Esophagus (tissue), 2 donors: ENCODE measurements around the gene RAD51B. TPM values are rescaled to one million over a fixed set of nuclear protein-coding genes. Genes with fewer than 3 reads are reported as not detected.
"Not testable (repeated sequence)": the region's sequence is repeated elsewhere in the genome, so short reads cannot be mapped to it uniquely, and the experiment has no call there.

Experiments used
- H3K27ac ChIP-seq, 2 donors: one replicate each; pipeline ENCODE4 v1.5.1; 2013; ENCODE audit warnings: low read depth in 2 of 2, mild to moderate bottlenecking in 2 of 2, inconsistent platforms in 1 of 2, low read length in 1 of 2, moderate library complexity in 1 of 2
- H3K27me3 ChIP-seq, 2 donors: one replicate each; pipeline ENCODE4 v1.6.1; 2013; ENCODE audit warnings: low read length in 2 of 2, control low read depth in 1 of 2, mild to moderate bottlenecking in 1 of 2; ENCODE audit not compliant: insufficient read depth in 2 of 2, control insufficient read depth in 1 of 2
- H3K36me3 ChIP-seq, 2 donors: one replicate each; pipeline ENCODE4 v1.6.1; 2013; ENCODE audit warnings: low read length in 1 of 2; ENCODE audit not compliant: control insufficient read depth in 2 of 2, insufficient read depth in 2 of 2
- H3K4me1 ChIP-seq, 2 donors: one replicate each; pipeline ENCODE4 v1.6.1; 2013; ENCODE audit warnings: low read length in 1 of 2; ENCODE audit not compliant: control insufficient read depth in 2 of 2, insufficient read depth in 2 of 2
- H3K4me3 ChIP-seq, 2 donors: one replicate each; pipeline ENCODE4 v1.5.1; 2013; ENCODE audit warnings: low read length in 2 of 2, mild to moderate bottlenecking in 2 of 2, low read depth in 1 of 2, moderate library complexity in 1 of 2
- H3K9me3 ChIP-seq, 2 donors: one replicate each; pipeline ENCODE4 v1.6.1; 2013; ENCODE audit warnings: mild to moderate bottlenecking in 2 of 2, low read depth in 1 of 2, low read length in 1 of 2, moderate library complexity in 1 of 2; ENCODE audit not compliant: control insufficient read depth in 2 of 2, insufficient read depth in 1 of 2
- WGBS, 2 donors: extraction: QIAGEN DNeasy Blood & Tissue Kit; methylation state at CpG; one replicate each; pipeline ENCODE4 v1.1.7; 2013; 5-methylcytosine and 5-hydroxymethylcytosine counted together
- polyA plus RNA-seq, 2 donors: library from polyadenylated mRNA; stranded (reverse); fragments of 200-250 nt; gene quantifications; one replicate each; pipeline ENCODE4 v1.2.3, GENCODE V29; 2013
- donor health status: healthy with polysubstance abuse.
- donor health status: Bipolar disorder and iron deficiency.

Gene RAD51B
- polyA plus RNA-seq, 2 donors: 3.2 to 4.0 TPM

DNA sequence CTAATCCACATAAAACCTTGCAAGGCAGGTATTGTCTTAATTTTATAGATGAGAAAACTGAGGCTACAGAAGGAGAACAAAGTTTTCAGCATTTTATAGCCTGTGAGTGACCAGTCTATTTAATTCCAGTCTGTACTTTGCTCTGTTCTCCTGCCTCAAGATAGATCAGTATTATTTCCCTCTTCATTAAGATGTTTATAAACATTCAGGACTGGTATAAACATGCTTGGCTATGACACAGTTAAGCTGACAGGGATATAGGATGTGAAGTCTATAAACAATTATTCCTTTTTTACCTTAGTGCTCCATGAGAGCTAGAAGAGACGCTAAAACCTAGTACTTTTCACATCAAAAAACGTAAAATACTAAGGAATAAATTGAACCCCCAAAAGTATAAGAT, 287.3 kb downstream of the RAD51B start:
- 96 to 98% methylated on average over 2 of the region's 2 CpGs for WGBS, 2 donors
- H3K27ac ChIP-seq: no peak overlapping the region
- no peaks in the 10 kb centered on the region for H3K36me3 ChIP-seq
- H3K27me3 ChIP-seq: no peaks in the 10 kb centered on the region
- peaks cover 0 to 2% of the 10 kb centered on the region in 2 donors for H3K9me3 ChIP-seq
- no peak overlapping the region for H3K4me3 ChIP-seq
- H3K4me1 ChIP-seq: no peaks in the 10 kb centered on the region

DNA sequence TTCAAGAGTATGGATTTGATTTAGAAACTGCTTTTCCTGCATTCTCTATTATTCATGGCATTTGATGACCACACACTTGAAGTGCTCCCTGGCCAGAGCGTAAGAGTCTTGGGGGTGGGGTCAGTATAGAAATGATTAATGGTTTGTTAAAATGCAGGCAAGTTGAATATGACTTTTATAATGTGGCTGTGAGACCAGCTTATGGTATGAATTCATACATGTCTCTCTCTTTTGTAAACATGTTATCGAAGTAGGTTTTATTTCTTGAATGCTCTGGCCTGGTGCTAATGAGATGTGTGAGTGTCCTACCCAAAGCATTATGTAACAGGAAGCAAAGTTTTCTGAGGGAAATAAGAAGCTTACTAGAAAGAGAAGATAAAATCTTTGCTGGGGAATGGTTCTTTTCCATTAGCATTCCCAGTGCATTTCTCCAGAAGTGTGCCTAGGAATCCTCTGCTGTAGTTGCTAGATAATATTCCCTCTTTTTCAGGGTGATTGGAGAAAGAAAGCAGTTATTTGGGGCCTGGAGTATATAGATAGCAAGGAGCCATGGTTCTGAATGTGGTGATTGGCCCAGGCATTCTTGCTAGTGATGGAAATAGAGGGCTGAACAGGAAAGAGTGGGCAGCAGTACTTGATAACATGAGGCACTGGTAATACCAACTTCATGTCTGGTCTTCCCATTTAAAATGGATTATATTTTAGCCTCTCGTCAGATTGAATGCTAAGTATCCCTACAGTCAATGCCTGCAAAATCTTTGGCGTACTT, 289.7 kb downstream of the RAD51B start:
- H3K27me3 ChIP-seq: no peaks in the 10 kb centered on the region
- no peaks in the 10 kb centered on the region for H3K36me3 ChIP-seq
- no peaks in the 10 kb centered on the region for H3K4me1 ChIP-seq
- no peaks in the 10 kb centered on the region for H3K9me3 ChIP-seq
- 81 to 83% methylated on average over 4 of the region's 4 CpGs for WGBS, 2 donors
- H3K4me3 ChIP-seq: no peak overlapping the region
- no peak overlapping the region for H3K27ac ChIP-seq

DNA sequence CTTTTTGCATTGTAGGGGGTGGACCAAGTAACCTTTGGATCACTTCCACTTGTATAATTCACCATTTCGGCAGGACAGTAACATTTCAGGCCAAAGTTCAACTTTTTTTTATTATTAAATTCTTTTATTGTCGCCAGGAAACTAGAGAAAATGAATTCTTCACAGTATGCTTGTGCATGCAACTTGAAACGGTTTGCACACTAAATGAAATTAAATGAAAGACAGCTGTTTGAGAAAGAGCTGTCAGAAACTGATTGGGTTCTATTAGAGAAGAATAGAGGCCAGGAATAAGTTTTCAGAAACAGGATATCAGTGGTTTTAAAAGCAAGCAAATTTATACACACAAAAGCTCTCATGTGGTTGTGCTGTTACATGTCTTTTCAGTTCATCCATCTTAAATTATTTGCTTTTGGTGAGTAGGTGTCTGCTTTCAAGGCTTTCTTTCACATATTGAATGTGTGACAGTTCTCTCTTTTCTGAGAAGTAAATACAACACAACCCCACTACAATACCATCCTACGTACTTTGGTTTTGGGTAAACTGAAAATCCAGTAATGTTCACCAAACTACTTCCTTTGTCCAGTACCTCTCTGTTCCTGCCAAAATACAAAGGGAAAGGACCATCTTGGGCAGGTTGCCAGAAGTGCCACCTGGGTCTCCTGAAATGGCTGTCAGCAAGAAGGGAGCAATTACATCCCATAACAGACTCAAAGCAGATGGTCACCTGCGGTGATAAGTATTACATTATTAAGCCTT, 291.7 kb downstream of the RAD51B start:
- no peak overlapping the region for H3K27ac ChIP-seq
- H3K36me3 ChIP-seq: no peaks in the 10 kb centered on the region
- no peaks in the 10 kb centered on the region for H3K27me3 ChIP-seq
- H3K4me3 ChIP-seq: no peak overlapping the region
- no peaks in the 10 kb centered on the region for H3K4me1 ChIP-seq
- 54 to 55% methylated on average over 5 of the region's 5 CpGs for WGBS, 2 donors
- no peaks in the 10 kb centered on the region for H3K9me3 ChIP-seq

DNA sequence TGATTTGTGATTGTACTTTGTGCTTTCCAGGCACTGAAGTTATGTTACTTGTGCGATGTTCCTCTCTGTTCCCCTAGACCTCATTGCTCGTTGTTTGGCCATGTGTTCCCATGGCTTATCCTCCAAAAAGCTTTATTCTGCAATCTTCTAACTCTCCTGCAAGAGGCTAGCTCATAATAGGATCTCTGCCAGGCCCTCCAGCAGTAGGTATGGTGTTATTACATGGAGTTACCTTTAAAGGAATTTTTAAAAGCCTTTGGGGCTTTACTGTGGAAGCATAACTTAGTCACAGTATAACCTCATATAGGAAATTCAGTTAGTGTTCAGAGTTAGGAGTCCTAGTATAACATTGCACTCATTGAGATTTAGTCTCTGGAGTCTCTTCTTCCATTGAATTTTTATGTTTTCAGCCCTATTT, 292.3 kb downstream of the RAD51B start:
- Histone ChIP-seq H3K9me3 (no peaks in the 10 kb centered on the region), H3K4me3 (no peak overlapping the region), H3K27ac (no peak overlapping the region), H3K27me3 (no peaks in the 10 kb centered on the region), H3K4me1 (no peaks in the 10 kb centered on the region), H3K36me3 (no peaks in the 10 kb centered on the region)
- WGBS, 2 donors: 61 to 70% methylated on average over 2 of the region's 2 CpGs

DNA sequence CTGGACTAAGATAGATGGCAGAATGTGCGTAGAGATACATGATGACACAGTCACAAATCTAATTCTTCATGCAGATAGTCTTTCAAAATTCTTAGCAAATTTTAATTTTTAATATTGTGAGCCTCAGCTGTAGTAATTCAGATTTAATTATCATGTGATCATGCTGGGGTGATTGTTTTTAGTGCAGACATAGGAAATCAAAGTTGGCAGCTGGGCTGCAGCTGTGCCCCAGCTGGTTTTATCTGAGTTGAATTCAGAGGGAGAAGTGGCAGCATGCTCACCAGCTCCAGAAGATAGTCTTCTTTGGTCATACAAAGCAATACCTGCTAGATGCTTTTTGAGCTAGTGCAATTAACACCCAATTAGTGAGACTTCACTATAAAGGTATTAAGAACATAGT, 292.9 kb downstream of the RAD51B start:
- 95 to 100% methylated on average over 1 of the region's 1 CpG for WGBS, 2 donors
- Histone ChIP-seq H3K4me1 (no peaks in the 10 kb centered on the region), H3K4me3 (no peak overlapping the region), H3K27me3 (no peaks in the 10 kb centered on the region), H3K36me3 (no peaks in the 10 kb centered on the region), H3K9me3 (no peaks in the 10 kb centered on the region), H3K27ac (no peak overlapping the region)

DNA sequence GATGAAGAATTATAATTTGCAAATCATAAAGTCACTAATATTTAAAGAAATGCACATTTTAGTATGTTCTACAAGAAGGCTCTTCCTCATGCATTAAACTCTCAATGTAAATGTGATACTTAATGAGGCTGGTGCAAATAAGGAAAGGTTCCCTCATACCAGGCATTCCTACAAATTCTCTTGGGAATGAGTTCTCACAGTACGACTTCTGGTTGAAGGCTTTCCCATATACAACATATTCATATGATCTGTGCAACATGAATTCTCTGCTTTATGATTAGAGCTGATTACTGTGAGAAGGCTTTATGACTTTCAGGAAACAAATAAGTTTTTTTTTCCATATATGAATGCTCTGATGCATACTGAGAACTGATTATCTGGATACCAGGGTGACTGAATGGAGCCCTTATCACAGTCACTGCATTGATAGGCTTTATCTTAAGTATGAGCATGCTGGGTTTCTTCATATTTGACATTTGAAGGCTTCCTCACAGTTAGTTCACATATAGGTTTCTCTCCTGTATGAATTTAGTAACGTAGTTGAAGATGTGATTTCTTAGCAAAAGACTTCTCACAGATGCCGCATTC, 293.9 kb downstream of the RAD51B start:
- Histone ChIP-seq H3K27me3 (no peaks in the 10 kb centered on the region), H3K4me1 (no peaks in the 10 kb centered on the region), H3K27ac (no peak overlapping the region), H3K36me3 (no peaks in the 10 kb centered on the region), H3K4me3 (no peak overlapping the region), H3K9me3 (no peaks in the 10 kb centered on the region)
- WGBS, 2 donors: 88 to 89% methylated on average over 3 of the region's 3 CpGs

DNA sequence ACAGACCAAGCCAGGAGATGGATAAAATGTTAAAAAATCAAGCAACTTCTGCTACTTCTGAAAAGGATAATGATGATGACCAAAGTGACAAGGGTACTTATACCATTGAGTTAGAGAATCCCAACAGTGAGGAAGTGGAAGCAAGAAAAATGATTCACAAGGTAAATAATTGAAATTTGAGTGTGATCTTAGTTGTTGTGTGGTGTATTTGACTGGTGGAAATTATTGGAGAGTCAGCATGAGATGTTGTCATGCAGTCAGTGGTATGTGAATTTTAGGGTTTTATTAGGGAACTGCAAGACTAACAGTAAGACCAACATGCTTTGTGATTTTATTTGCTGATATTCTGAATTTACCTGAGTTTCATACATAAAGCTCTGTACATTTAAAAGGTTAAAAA, 296.4 kb downstream of the RAD51B start:
- not testable (repeated sequence) for H3K27ac ChIP-seq, H3K4me1 ChIP-seq, H3K27me3 ChIP-seq, H3K4me3 ChIP-seq, H3K9me3 ChIP-seq, H3K36me3 ChIP-seq

DNA sequence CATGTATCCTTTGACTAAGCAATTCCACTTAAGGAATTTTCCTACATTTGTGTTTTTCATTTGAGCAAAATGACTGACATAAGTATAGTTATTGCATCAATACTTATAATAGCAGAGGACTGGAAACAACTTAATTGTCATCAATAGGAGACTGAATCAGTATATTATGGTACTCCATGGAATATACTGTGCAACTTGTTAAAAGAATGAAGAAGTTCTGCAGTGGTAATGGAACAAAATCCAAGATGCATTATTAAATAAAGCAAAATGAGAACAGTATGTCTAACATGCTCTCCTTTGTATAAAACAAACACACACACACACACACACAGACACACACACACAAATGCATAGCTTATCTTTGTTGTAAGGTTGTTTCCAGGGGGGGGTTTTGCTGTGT, 303.1 kb downstream of the RAD51B start:
- H3K4me3 ChIP-seq: no peak overlapping the region
- no peaks in the 10 kb centered on the region for H3K36me3 ChIP-seq
- H3K27ac ChIP-seq: no peak overlapping the region
- H3K27me3 ChIP-seq: no peaks in the 10 kb centered on the region
- no peaks in the 10 kb centered on the region for H3K4me1 ChIP-seq
- no peaks in the 10 kb centered on the region for H3K9me3 ChIP-seq

DNA sequence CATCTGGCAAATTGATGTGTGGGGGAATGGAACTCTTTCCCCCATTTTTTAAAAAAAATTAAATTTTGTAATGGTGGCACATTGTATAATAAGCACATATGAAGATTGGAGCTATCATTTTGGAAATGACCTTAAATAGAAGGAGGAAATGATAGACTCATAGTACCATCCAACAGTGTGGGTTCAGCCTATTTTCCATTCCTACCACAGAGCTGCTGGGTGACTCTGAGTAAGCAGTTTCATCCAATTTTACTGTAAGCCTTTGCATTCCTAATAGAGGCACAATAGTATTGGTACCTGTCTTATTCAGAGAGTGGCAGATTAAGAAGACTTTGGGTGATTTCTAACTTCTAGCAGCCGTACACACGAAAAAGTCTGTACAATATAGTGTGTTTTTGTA, 304.5 kb downstream of the RAD51B start:
- Histone ChIP-seq H3K4me3 (no peak overlapping the region), H3K9me3 (no peaks in the 10 kb centered on the region), H3K36me3 (no peaks in the 10 kb centered on the region), H3K27ac (no peak overlapping the region), H3K4me1 (no peaks in the 10 kb centered on the region), H3K27me3 (no peaks in the 10 kb centered on the region)
- WGBS, 2 donors: 98 to 99% methylated on average over 2 of the region's 2 CpGs
